Tibial artery (tissue), 4 donors: ENCODE results near the gene ACSS1.

Experiments
- DNase-seq, 2 donors: peaks; one replicate each; pipeline ENCODE4 v3.0.0-alpha.2; 2019
- H3K27ac ChIP-seq, 2 donors: fragments of 200-600 bp; sonication (generic) in 1 of 2; 1 replicate in 1 of 2; 2 replicates in 1 of 2; pipeline ENCODE4 v1.5.1; 2018 to 2019; ENCODE audit warnings: mild to moderate bottlenecking in 1 of 2
- H3K27me3 ChIP-seq, 2 donors: fragments of 200-600 bp; sonication (generic) in 1 of 2; one replicate each; pipeline versions ENCODE4 v1.5.1 to v1.6.0; 2016 to 2019
- H3K36me3 ChIP-seq, 3 donors: fragments of 200-600 bp; sonication (generic) in 2 of 3; one replicate each; pipeline ENCODE4 v1.5.1; 2016 to 2019; ENCODE audit warnings: mild to moderate bottlenecking in 2 of 3
- H3K4me1 ChIP-seq, 4 donors: fragments of 200-600 bp; sonication (generic) in 2 of 4; 1 replicate in 3 of 4; 2 replicates in 1 of 4; pipeline ENCODE4 v1.5.1; 2016 to 2019
- H3K4me3 ChIP-seq, 2 donors: fragments of 200-600 bp; sonication (generic) in 1 of 2; 1 replicate in 1 of 2; 2 replicates in 1 of 2; pipeline ENCODE4 v1.5.1; 2018 to 2019; ENCODE audit warnings: mild to moderate bottlenecking in 2 of 2
- H3K9me3 ChIP-seq, 3 donors: fragments of 200-600 bp; sonication (generic) in 1 of 3; one replicate each; pipeline ENCODE4 v1.5.1; 2016 to 2019
- intact Hi-C: fragments of 100-400 bp; cut with DNase I; formaldehyde crosslinking; loops from one replicate; pipeline ENCODE4 v1.15.0; 2023; ENCODE audit warnings: low total_unique reads
- TF ChIP-seq, protein P1 (sequence below), 2 experiments: fragments of 200-600 bp in 1 of 2; fragments of 450-650 bp in 1 of 2; IDR thresholded peaks; one replicate each; pipeline ENCODE4 v1.5.1; 2017 to 2019; ENCODE audit warnings: antibody characterized with exemption in 2 of 2, mild to moderate bottlenecking in 1 of 2, moderate library complexity in 1 of 2

Gene ACSS1

DNA sequence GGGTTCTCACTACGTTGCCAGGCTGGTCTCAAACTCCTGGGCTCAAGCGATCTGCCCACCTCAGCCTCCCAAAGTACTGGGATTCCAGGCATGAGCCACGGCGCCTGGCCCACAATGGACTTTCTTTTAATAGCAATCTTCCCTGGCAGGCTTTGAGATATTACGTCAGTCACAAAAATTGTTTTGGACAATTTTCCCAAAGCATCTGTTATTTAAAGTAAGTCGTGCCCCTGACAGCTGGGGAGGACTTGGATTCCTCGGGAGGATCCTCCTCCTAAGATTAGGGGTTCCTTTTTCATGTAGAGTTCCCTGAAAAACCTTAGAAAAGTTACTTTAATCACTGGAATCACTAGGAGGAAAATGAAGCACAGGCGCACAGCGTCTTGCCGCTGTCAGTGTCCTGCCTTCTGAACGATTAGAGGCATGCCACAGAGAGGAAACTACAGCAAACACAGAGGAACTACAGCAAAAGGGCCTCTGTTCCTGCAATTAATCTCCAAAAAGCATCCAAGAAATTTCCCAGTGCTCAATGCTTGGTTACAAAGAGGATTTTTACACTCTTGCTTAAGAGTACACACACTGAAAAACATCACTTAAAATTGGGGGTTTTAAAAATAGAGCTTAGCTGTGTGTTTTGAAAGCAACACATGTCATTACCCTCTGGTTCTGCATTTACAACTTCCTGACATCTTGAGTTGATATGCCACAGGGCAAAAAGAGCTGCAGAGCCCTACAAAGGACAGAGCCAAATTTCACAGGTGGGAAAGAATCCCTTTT, 4.5 kb downstream of the ACSS1 start:
- H3K4me1 ChIP-seq = peaks cover 10 to 87% (median 81%) of the 10 kb centered on the region in 4 donors
- intact Hi-C loops = loop anchor here (10.0 kb wide), 1 partner anchor 181 kb away; no protein-coding TSS in a partner anchor
- peak overlapping the region; percentile 2 to 24 for H3K4me3 ChIP-seq

DNA sequence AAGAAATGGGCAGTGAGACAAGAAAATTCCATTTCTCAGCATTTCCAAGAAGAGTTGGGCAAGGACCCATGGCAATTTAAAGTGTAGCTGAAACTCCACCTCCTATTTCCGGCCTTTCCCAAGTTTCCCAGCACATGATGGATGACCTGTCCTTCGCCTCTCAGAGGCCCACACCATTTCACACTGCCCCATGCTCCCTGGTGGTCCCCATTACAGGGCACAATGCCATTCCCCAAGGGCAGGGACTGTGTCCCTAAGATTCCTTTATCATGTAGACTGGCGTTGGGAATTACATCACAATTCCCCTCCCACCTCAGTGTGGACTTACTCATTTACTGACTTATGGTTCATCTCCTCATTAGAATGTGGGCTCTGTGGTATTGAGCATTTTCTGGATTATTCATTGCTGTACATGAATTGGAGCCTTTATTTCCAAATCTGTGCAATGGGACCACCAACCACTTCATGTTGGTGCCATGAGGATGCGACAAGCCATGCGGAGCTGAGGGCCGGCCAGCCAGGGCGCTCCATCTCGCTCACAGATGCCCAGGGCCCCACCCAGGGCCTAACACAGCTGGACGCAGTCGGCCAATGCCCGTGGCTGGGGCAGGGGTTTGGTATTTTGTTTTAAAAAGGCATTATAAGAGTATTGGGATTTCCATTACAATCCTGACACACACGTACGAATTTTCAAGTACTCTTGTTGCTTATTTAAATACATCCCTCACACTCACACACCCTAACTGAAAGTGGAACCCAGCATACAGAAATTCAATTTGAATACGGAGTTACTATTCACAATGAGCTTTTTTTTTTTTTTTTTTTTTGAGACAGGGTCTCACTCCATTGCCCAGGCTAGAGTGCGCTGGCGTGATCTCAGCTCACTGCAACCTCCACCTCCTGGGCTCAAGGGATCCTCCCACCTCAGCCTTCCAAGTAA, 5.4 kb downstream of the ACSS1 start:
- DNase-seq = peak; percentile 67 to 83
- Histone ChIP-seq H3K4me3 (peak overlapping the region in 1 of 2 donors; percentile 2), H3K27ac (peak overlapping the region; percentile 93 to 96), H3K36me3 (peaks cover under 1 to 5% (median 4%) of the 10 kb centered on the region in 3 donors), H3K27me3 (no peaks in the 10 kb centered on the region), H3K4me1 (peaks cover 10 to 94% (median 86%) of the 10 kb centered on the region in 4 donors), H3K9me3 (no peaks in the 10 kb centered on the region)
- intact Hi-C loops = loop anchor here (10.0 kb wide), 1 partner anchor 182 kb away; no protein-coding TSS in a partner anchor
- TF ChIP-seq, protein P1, sequence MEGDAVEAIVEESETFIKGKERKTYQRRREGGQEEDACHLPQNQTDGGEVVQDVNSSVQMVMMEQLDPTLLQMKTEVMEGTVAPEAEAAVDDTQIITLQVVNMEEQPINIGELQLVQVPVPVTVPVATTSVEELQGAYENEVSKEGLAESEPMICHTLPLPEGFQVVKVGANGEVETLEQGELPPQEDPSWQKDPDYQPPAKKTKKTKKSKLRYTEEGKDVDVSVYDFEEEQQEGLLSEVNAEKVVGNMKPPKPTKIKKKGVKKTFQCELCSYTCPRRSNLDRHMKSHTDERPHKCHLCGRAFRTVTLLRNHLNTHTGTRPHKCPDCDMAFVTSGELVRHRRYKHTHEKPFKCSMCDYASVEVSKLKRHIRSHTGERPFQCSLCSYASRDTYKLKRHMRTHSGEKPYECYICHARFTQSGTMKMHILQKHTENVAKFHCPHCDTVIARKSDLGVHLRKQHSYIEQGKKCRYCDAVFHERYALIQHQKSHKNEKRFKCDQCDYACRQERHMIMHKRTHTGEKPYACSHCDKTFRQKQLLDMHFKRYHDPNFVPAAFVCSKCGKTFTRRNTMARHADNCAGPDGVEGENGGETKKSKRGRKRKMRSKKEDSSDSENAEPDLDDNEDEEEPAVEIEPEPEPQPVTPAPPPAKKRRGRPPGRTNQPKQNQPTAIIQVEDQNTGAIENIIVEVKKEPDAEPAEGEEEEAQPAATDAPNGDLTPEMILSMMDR (IDR thresholded peaks at IDR 0.05) = no peak

More for the DNA sequence above, 4.5 kb downstream of the ACSS1 start:
- DNase-seq = peak; percentile 74 to 85
- TF ChIP-seq, protein P1 (IDR thresholded peaks at IDR 0.05) = no peak
- Histone ChIP-seq H3K36me3 (no peaks in the 10 kb centered on the region), H3K27ac (peak overlapping the region; percentile 93 to 96), H3K27me3 (no peaks in the 10 kb centered on the region), H3K9me3 (no peaks in the 10 kb centered on the region)

DNA sequence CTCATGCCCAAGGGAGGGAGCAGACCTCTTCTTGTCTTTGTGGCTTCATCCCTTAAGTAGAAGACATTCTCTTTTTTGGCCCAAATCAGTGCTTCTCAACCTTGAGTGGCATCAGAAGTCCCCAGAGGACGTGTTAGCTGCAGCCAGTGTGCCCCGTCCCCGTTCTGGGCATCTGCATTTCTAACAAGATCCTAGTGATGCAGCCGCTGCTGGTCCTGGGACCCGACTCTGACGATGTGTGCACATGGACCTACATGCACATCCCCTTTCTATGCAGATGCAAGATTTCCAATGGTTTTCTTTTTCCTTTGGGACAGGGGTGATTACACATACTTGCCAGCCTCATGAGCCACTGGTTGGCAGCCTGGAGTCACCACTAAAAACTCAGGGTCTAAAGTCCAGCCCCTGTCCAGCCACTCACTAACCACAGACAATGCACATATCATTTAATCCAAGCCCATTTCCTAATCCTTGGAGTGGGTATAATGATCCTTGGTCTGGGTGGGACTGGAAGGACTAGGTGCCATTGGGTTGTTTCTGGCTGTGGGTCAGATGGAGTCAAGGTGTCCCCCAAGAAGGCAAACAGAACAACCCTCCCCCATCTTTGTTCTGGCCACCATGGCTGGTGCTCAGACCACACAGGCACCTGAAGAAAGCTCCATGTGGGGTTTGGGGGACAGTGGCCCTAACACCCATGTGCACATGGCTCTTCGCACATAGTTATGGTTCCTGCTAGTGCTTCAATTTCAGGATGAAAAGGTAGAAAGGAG, 6.4 kb downstream of the ACSS1 start:
- Histone ChIP-seq H3K9me3 (no peaks in the 10 kb centered on the region), H3K4me3 (no peak overlapping the region), H3K4me1 (peaks cover 10 to 98% (median 92%) of the 10 kb centered on the region in 4 donors), H3K36me3 (peaks cover 8 to 14% (median 10%) of the 10 kb centered on the region in 3 donors), H3K27me3 (no peaks in the 10 kb centered on the region), H3K27ac (peak overlapping the region; percentile 93 to 96)
- TF ChIP-seq, protein P1 (IDR thresholded peaks at IDR 0.05) = no peak
- DNase-seq = peak; percentile 12 to 51
- intact Hi-C loops = loop anchor here (10.0 kb wide), 1 partner anchor 183 kb away; no protein-coding TSS in a partner anchor

DNA sequence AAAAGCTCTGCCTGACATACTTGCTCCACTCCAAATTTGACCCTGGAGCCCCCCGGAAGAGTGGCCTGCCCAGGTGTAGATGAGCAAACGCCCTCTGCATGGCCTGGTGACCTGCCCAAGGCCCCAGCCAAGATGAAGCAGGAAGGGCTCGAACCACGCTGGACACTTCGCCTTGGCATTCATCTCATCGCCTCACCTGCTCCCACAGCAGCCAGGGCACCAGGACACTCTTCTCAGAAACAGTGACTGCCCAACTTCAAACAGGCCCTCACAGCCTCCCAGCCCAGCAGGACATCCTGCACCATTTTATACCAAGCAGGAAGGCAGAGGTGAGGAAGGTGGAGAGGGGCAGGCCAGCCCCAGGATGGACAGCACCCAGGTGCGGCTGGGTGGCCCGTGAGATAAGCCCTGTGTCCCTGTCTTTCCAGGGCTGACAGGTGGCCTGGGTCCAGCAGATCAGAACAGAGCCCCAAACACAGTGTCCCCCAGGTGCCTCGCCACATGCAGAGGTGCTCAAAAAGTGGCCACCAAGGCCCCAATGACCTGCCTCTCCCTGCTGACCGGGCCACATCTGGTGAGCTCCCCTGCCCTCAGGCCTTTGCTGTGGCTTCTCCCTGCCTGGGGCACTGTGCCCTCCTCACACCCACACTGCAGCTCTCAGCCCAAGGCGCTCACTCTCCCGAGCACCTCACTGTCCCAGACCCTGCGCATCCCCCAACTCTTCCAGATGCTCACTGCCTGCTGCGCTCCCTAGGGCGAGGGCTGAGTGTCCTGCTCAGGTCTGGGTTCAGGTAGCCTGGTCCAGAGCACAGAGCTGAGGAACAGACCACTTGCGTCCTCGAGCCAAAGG, 7.2 kb downstream of the ACSS1 start:
- Histone ChIP-seq H3K36me3 (peaks cover 8 to 23% (median 16%) of the 10 kb centered on the region in 3 donors), H3K27me3 (no peaks in the 10 kb centered on the region), H3K4me3 (no peak overlapping the region), H3K9me3 (no peaks in the 10 kb centered on the region), H3K4me1 (peaks cover 10 to 98% (median 90%) of the 10 kb centered on the region in 4 donors), H3K27ac (peak overlapping the region; percentile 52 to 96)
- TF ChIP-seq, protein P1 (IDR thresholded peaks at IDR 0.05) = no peak
- intact Hi-C loops = loop anchor here (10.0 kb wide), 1 partner anchor 184 kb away; no protein-coding TSS in a partner anchor
- peak; percentile 20 to 56 for DNase-seq
